Stimulated activated CD8-positive, alpha-beta memory T cell treated with anti-CD3 and anti-CD28 coated beads, Interleukin-12 subunit alpha, Interleukin-12 subunit beta, amount 100 ng/mL, for 24 hours (primary cell): ENCODE results near the gene NUDT4B.
"Not testable (repeated sequence)": the region's sequence is repeated elsewhere in the genome, so short reads cannot be mapped to it uniquely, and the experiment has no call there.

ENCODE experiments used
- DNase-seq: peaks from one replicate; pipeline ENCODE4 v3.0.0-alpha.2; 2020; ENCODE audit errors: extremely low read depth

NUDT4B gene

GRCh38 chr1:148748563-148749334, at the start of gene NUDT4B:
Gene NUDT4B (plus strand): TSS chr1:148748774. CDS start chr1:148748953, 179 bp downstream.
- not testable (repeated sequence) for DNase-seq

- not testable (repeated sequence) for DNase-seq
Measured at GRCh38 chr1:148699357-148699756, 49.2 kb upstream of the NUDT4B start.

DNA sequence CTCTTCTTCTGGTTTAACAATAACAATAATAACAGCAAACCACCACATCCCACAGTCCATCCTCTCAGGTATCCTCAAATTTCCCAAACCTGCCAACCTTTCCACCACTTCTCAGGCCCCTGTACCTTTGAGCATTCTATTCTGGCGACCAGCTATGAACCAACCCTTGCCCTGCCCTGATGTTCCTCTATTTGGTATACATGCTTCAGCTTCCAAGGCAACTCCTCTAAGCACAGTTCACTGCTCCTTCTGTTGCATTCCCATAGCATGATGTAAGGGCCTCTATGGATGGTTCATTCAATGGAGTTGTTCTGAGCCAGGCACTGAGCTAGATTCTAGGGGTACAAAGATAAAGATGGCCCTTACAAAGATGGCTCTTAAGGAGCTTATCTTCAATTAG, 46.3 kb upstream of the NUDT4B start:
- DNase-seq = not testable (repeated sequence)

- DNase-seq = not testable (repeated sequence)
Measured at GRCh38 chr1:148703973-148704591, 44.5 kb upstream of the NUDT4B start.

DNA sequence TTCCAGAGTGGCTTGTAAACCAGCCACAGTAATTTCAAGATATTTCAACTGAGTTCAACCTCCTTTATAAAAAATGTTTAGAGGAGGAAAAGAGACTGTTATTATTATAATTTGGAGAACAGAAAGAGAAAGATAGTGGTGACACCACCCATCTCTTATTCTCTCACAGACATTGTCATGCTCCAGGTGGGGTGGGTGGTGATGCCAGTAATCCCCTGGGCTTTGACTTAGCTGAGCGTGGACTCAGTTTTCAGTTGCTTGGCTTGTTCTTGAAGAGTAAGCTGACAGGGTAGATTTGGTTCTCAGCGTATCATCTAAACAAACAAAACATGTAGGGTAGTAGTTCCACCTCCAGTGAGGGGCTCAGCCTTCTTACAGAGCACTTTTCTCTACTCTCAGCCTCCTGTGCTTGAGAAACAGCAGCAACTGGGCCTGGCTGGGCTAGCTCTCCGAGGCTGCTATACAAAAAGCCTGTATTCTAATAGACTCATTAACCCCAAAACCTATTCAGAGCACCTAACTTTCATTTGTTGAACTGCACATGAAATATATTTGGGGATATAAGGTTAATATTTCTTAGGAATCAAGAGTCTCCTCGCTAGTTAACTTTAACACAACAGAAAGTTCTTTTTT, 43.1 kb upstream of the NUDT4B start:
- DNase-seq = not testable (repeated sequence)

GRCh38 chr1:148708779-148709333, 39.7 kb upstream of the NUDT4B start:
- not testable (repeated sequence) for DNase-seq

DNA sequence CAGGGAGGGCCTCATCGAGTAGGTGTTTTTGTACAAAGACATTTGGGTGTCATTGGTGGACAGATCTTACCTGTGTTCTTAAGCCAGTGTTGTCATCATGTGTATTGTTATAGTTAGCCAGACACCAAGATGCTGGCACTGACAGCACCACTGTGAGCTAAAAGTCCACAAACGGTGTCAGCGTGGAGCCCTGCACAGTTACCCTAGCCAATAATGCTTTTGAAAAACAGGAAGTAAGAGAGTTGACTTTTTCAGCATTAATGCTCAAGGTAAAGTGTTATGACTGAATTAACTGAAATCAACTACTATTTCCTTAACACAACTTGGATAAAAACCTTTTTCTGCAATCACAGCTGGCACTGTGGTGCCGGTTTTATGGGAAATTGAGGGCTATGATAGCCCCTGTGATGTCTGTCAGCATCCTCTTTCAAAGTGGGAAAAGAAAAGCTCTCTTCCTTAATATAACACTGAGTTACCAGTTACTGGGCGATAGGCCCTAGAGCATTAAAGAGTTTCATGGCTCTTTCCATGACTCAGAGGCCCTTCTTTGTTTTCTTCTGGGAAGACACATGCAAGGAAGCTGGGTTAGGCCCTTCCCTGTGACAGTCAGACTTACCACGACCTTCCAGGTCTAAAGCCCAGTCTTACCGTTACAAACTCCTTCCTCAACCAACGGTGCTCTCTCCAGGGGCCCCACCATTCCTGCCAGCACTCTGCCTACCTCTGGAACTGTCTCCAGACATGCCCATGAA, 37.6 kb upstream of the NUDT4B start:
- not testable (repeated sequence) for DNase-seq

DNA sequence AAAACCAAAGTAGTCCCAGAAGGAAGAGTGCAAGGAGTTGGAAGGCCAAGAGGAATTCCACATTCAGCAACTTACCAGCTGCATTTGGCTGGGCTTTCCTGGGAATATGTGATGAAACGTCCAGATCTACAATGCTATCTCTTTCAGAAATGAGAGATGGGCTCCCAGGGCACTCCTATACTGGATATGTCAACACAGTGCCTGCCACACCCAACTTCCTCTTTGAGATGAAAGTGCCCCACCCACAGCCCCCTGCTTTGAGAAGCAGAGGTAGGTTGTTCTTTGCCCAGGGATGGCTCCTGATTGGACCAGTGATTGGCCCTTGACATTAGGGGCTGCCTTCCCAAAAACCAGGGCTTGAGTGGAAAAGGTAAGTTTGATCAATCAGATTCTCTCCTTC, 36.2 kb upstream of the NUDT4B start:
- DNase-seq = not testable (repeated sequence)

DNA sequence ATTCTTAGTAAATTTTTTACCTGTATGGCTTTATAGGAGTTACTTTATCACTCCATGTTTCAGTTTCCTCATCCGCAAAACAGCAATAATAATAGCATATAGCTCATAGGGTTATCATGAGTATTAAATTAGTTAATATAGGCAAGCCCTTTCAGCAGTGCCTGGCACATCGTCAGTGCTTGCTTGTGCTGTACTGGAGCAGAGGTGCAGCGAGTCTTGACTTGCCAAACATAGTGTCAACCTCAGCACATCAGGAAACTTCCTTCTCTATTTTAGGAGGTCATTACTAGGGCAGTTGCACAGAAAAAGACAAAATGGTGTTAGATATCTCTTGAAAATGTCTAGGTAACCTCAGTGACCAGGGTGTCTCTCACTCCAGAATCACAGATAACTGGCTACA, 33.1 kb upstream of the NUDT4B start:
- not testable (repeated sequence) for DNase-seq

DNA sequence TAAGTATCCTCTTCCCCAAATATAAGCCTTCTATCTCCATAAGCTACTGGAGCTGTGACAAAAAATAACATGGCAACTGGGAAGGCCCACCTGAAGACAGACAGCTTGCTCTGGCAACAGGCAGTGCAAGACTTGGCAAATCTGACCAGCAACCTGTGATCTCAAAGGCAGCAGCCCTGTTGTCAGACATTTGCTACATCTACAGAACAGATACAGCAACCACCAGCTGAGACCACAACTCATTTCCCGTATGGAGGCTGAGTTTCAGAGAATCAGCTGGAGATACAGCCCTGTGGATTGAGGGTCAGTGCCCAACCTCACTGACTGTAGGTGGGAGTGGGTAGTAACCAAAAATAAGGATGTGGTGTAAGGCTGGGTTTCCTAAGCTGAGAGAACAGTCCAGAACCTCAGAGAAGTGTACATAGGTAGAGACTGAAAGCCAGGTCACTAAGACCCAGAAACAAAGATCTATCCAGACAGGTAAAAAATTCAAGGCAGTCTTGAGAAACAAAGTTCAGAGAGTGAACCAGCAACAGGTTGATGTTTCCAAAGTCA, 31.5 kb upstream of the NUDT4B start:
- DNase-seq = not testable (repeated sequence)

- DNase-seq = not testable (repeated sequence)
Measured at GRCh38 chr1:148720918-148721317, 27.7 kb upstream of the NUDT4B start.

- DNase-seq = not testable (repeated sequence)
Measured at GRCh38 chr1:148722758-148723157, 25.8 kb upstream of the NUDT4B start.

GRCh38 chr1:148723515-148723914, 25.1 kb upstream of the NUDT4B start:
- not testable (repeated sequence) for DNase-seq

- not testable (repeated sequence) for DNase-seq
Measured at GRCh38 chr1:148724872-148725271, 23.7 kb upstream of the NUDT4B start.

GRCh38 chr1:148727862-148728261, 20.7 kb upstream of the NUDT4B start:
- DNase-seq = not testable (repeated sequence)

DNA sequence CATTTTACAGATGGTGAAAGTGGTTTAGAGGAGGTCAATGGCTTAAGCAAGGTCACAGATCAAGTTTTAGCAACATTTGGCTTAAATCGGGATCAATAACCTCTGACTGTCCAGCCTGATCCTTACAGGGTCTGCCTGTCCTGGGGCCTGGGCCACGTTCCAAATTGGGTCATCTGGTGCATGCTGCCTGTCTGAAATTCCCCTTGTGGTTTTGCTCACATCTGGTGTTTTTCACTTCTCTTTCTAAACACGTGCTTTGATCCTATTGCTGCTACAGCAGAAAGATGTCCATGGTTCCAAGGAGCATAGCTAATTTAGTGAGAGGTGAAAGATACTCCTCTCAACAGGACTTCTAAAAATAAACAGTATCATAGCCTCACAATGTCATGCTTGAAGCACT, 19.4 kb upstream of the NUDT4B start:
- not testable (repeated sequence) for DNase-seq

DNA sequence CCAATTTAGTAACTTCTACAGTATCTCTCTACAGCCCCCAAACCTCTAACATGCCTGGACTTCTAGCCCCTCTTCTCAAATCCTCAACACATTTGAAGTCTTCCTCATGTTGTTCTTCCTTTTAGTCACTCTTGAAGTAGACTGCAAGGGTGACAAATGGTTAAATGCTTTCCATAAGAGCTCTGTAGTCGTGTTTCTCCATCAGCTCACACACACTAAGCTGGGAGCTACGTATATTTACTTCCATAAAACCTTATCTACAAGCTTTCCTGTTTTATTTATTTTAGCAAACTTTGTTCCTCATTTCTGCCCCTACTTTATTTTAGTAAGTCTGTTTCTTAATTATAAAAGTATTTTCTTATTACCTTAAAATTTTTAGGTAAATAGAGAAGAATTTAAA, 19.0 kb upstream of the NUDT4B start:
- DNase-seq = not testable (repeated sequence)

- DNase-seq = not testable (repeated sequence)
Measured at GRCh38 chr1:148732277-148732676, 16.3 kb upstream of the NUDT4B start.

GRCh38 chr1:148733585-148734310, 14.8 kb upstream of the NUDT4B start:
- DNase-seq = not testable (repeated sequence)

DNA sequence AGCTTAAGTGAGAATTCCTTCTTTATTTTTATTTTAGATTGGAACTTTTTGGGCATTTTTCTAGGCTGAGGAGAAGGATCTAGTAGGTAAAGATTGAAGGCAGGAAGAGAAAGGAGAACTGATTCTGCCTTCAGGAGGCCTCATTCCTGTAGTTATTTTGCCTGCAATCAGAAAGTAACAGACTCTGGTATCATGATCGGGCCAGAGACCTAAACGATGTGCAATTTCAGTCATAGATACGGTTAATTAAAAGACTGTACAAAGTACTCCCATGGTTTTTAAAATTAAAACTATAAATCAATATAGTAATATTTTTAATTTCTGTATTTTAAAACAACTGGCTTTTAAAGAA, 14.3 kb upstream of the NUDT4B start:
- not testable (repeated sequence) for DNase-seq

GRCh38 chr1:148735538-148735937, 13.0 kb upstream of the NUDT4B start:
- not testable (repeated sequence) for DNase-seq
